ENCODE data around the gene AP2A2.

GRCh38 chr11:1017269-1018005 is 91.8 kb downstream of the AP2A2 start:
- TF ChIP-seq, protein P1, sequence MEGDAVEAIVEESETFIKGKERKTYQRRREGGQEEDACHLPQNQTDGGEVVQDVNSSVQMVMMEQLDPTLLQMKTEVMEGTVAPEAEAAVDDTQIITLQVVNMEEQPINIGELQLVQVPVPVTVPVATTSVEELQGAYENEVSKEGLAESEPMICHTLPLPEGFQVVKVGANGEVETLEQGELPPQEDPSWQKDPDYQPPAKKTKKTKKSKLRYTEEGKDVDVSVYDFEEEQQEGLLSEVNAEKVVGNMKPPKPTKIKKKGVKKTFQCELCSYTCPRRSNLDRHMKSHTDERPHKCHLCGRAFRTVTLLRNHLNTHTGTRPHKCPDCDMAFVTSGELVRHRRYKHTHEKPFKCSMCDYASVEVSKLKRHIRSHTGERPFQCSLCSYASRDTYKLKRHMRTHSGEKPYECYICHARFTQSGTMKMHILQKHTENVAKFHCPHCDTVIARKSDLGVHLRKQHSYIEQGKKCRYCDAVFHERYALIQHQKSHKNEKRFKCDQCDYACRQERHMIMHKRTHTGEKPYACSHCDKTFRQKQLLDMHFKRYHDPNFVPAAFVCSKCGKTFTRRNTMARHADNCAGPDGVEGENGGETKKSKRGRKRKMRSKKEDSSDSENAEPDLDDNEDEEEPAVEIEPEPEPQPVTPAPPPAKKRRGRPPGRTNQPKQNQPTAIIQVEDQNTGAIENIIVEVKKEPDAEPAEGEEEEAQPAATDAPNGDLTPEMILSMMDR (IDR thresholded peaks at IDR 0.05), result no peak
- TF ChIP-seq POLR2A (IDR thresholded peaks at IDR 0.05; ENCODE audit: low read depth) (no peak), POLR2AphosphoS5 (IDR thresholded peaks at IDR 0.05) (no peak)
